Prostate gland (tissue), 2 donors: ENCODE measurements around the gene TRNAU1AP. TPM values are rescaled to one million over a fixed set of nuclear protein-coding genes. Genes with fewer than 3 reads are reported as not detected.

Source experiments
- DNase-seq: peaks from one replicate; pipeline ENCODE4 v3.0.0-alpha.2; 2019; ENCODE audit warnings: low spot score
- H3K27ac ChIP-seq, 2 donors: fragments of 200-600 bp; sonication (generic); 2 replicates each; pipeline ENCODE4 v1.5.1; 2017 to 2019
- H3K27me3 ChIP-seq: fragments of 200-600 bp; sonication (generic); replicated peaks from 2 replicates; pipeline ENCODE4 v1.5.1; 2019; ENCODE audit not compliant: insufficient read depth
- H3K36me3 ChIP-seq, 2 donors: fragments of 200-600 bp; sonication (generic); 1 replicate in 1 of 2; 2 replicates in 1 of 2; pipeline versions ENCODE4 v1.5.1 to v1.8.1; 2017 to 2019
- H3K4me1 ChIP-seq: fragments of 200-600 bp; sonication (generic); replicated peaks from 2 replicates; pipeline ENCODE4 v1.5.1; 2019
- H3K4me3 ChIP-seq, 2 donors: fragments of 200-600 bp; sonication (generic); 2 replicates each; pipeline ENCODE4 v1.5.1; 2017 to 2019
- H3K9me3 ChIP-seq: fragments of 200-600 bp; sonication (generic); 2 replicates; pipeline ENCODE4 v1.5.1; 2017
- CTCF ChIP-seq, 4 experiments: fragments of 200-600 bp in 2 of 4; fragments of 450-650 bp in 2 of 4; sonication (generic) in 2 of 4; IDR thresholded peaks; 1 replicate in 3 of 4; 2 replicates in 1 of 4; pipeline ENCODE4 v1.5.1; 2016 to 2019; ENCODE audit warnings: antibody characterized with exemption in 4 of 4, mild to moderate bottlenecking in 2 of 4, moderate library complexity in 2 of 4
- POLR2A ChIP-seq: fragments of 450-650 bp; IDR thresholded peaks from one replicate; pipeline ENCODE4 v1.6.1; 2016; ENCODE audit warnings: antibody characterized with exemption, mild to moderate bottlenecking
- POLR2AphosphoS5 ChIP-seq: sonication (generic); formaldehyde crosslinking; IDR thresholded peaks from one replicate; pipeline ENCODE4 v1.6.1; 2017; ENCODE audit warnings: antibody characterized with exemption
- WGBS: methylation state at CpG from one replicate; pipeline ENCODE4 v1.1.5; 2018; 5-methylcytosine and 5-hydroxymethylcytosine counted together
- intact Hi-C: fragments of 100-400 bp; cut with DNase I; formaldehyde crosslinking; loops from one replicate; pipeline ENCODE4 v1.14.2; 2022
- total RNA-seq, 2 donors: library from RNA; depleted of rRNA; stranded (reverse); fragments of >200 nt; gene quantifications; one replicate each; pipeline ENCODE4 v1.1.0, GENCODE V29; 2016

Gene TRNAU1AP
- total RNA-seq, 2 donors from 2014 or later, result 11.5 to 20.8 TPM

DNA sequence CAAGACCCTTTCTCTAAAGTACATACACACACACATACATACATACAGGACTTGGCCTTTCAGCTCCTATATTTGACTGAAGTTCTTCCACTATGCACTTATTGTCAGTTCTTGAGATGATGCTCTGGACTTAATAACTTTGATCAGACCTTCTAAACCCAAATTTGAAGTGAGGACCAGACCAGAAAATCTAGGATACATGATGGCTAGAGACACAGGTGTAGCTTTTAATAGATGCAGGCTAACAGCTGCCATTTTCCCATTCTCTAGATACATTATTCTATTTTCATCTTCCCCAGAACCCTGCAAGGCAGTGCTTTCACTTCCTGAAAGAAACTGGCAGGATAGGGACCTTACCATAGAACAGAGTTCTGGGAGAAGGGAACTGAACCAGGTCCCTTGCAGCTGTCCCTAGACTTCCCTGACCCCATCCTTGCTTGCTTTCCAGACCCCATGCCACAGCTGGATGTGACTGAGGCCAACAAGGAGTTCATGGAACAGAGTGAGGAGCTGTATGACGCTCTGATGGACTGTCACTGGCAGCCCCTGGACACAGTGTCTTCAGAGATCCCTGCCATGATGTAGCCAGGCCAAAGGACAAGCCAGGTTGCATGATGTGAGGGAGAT lies 24.3 kb downstream of the TRNAU1AP start:
- intact Hi-C loops, result no loop called here
- WGBS, result 79% methylated on average over 1 of the region's 1 CpG

GRCh38 chr1:28577738-28578536 lies 25.1 kb downstream of the TRNAU1AP start:
- H3K36me3 ChIP-seq, result peaks cover 0 to 21% of the 10 kb centered on the region in 2 donors
- H3K4me1 ChIP-seq, result peaks cover 3% of the 10 kb centered on the region
- 65% methylated on average over 6 of the region's 6 CpGs for WGBS

More for the DNA sequence above, 24.3 kb downstream of the TRNAU1AP start:
- DNase-seq, result no peak
- Histone ChIP-seq H3K9me3 (no peaks in the 10 kb centered on the region), H3K27ac (no peak overlapping the region), H3K4me3 (no peak overlapping the region), H3K4me1 (peaks cover 3% of the 10 kb centered on the region), H3K36me3 (peaks cover 0 to 21% of the 10 kb centered on the region in 2 donors), H3K27me3 (no peaks in the 10 kb centered on the region)
- no peak for TF ChIP-seq POLR2A
- TF ChIP-seq CTCF (IDR thresholded peaks at IDR 0.05), result no peak
- TF ChIP-seq POLR2AphosphoS5, result no peak

DNA sequence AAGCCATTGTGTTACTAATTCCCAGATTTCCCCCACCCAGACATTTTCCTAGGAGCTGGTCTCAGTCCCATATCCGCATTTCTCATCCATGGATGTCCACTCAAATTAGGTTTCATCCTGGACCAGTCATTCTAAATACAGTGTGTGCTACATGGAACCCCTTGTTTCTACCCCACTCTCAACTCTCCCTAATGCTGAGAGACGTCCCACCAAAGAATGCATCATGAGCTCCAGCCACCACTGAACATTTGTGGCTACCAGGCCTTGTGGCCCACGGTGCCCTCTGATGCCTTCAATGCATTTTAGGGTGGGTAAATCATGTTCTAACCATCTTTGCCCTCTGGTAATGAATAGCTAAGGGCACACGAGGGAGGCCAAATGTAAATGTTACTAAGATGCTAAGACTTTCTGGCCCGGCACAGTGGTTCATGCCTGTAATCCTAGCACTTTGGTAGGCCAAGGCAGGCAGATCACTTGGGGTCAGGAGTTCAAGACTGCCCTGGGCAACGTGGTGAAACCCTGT lies 25.9 kb downstream of the TRNAU1AP start:
- Histone ChIP-seq H3K9me3 (no peaks in the 10 kb centered on the region), H3K36me3 (peaks cover 0 to 16% of the 10 kb centered on the region in 2 donors), H3K27me3 (no peaks in the 10 kb centered on the region), H3K27ac (no peak overlapping the region), H3K4me3 (no peak overlapping the region), H3K4me1 (peaks cover 3% of the 10 kb centered on the region)
- TF ChIP-seq CTCF (IDR thresholded peaks at IDR 0.05), result no peak
- TF ChIP-seq POLR2A, result no peak
- no peak for TF ChIP-seq POLR2AphosphoS5
- 74% methylated on average over 6 of the region's 6 CpGs for WGBS
- DNase-seq, result no peak
- intact Hi-C loops, result no loop called here

More at GRCh38 chr1:28577738-28578536, 25.1 kb downstream of the TRNAU1AP start:
- H3K27ac ChIP-seq, result no peak overlapping the region
- DNase-seq, result no peak
- no peaks in the 10 kb centered on the region for H3K27me3 ChIP-seq
- no peak overlapping the region for H3K4me3 ChIP-seq
- intact Hi-C loops, result no loop called here
- TF ChIP-seq POLR2AphosphoS5, result no peak
- no peak for TF ChIP-seq CTCF (IDR thresholded peaks at IDR 0.05)
- TF ChIP-seq POLR2A, result no peak
- no peaks in the 10 kb centered on the region for H3K9me3 ChIP-seq

- intact Hi-C loops, result no loop called here
- TF ChIP-seq POLR2AphosphoS5 (no peak), POLR2A (no peak), CTCF (IDR thresholded peaks at IDR 0.05) (no peak)
- H3K27ac ChIP-seq, result no peak overlapping the region
- H3K9me3 ChIP-seq, result no peaks in the 10 kb centered on the region
- H3K36me3 ChIP-seq, result peaks cover 0 to 16% of the 10 kb centered on the region in 2 donors
- H3K4me1 ChIP-seq, result peaks cover 3% of the 10 kb centered on the region
- H3K4me3 ChIP-seq, result no peak overlapping the region
- no peaks in the 10 kb centered on the region for H3K27me3 ChIP-seq
- WGBS, result 90% methylated on average over 1 of the region's 1 CpG
- no peak for DNase-seq
Measured at GRCh38 chr1:28579401-28579800, 26.5 kb downstream of the TRNAU1AP start.
